Stimulated activated CD4-positive, alpha-beta T cell treated with anti-CD3 and anti-CD28 coated beads, Interleukin-1b, Interleukin-23, amount 100 ng/mL, for 4 hours (primary cell): ENCODE results near the gene PLPPR5.

ENCODE experiments used
- DNase-seq, 2 donors: peaks; one replicate each; pipeline ENCODE4 v3.0.0-alpha.2; 2020; ENCODE audit warnings: low read depth in 2 of 2

Gene PLPPR5

DNA sequence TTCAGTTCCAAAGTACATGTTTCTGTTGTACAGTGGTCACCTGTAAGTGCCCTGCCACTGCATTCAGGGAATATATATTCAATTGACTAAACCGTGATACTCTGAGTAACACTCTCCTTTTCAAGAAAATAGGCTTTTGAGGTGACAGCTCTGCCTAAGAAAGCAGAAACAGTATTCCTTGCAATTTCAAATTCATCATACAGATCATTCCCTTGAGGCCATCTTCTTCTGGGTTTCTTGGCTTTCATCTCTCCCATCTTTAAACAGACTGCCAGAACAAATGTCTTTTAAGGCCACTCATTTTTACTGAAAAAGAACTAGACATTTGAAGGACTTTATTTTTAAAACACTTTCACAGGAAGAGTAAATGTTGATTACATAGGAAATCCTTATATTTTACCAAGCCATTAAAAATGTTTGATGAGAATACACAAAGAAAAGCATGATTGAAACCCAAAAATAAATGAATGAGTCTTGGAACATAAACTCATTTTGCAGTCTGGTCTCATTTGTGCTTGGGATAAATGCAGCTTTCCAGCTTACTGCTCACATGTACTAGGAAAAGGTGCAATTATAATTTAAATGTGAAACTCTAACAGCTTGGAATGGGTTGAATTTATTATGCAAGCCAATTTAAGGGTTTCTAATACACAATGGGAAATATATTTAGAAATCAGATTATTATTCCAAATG is 34.7 kb downstream of the PLPPR5 start:
- DNase-seq: no peak

DNA sequence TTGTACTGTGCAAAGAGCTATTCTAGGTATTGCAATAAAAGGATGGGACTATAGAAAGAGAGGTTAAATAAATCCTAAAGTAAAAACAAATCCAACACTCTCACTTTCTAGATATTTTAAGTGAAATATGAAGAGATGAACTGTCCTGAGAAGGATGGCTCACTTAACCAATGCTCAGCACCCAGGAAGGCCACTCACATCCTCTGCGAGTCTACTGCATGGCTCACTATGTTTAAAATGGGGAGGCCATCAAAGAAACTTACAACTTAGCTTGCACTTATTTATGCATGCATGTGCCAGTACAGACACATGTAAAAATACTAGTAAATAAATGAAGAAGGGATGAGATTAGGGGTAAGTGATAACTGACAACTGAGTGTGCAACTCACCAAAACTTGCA is 37.5 kb downstream of the PLPPR5 start:
- DNase-seq: no peak

DNA sequence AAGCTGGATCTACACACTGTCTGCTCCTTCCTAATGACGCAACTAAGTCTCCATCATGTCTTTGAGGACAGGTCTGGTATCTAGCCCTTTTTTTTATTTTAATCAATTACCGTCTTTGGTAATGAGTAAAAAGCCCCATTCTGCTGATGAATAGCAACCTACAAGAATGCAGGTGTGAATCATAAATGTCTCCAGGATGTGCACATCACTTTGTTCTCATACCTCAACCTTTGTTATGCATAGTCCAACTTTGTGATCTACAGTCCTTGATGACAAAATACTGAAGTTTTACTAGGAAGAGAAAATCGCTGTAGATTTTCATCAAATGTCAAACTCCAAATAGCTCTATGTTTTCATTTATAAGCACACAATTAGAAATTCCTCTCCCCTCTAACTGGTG is 39.3 kb downstream of the PLPPR5 start:
- no peak for DNase-seq

DNA sequence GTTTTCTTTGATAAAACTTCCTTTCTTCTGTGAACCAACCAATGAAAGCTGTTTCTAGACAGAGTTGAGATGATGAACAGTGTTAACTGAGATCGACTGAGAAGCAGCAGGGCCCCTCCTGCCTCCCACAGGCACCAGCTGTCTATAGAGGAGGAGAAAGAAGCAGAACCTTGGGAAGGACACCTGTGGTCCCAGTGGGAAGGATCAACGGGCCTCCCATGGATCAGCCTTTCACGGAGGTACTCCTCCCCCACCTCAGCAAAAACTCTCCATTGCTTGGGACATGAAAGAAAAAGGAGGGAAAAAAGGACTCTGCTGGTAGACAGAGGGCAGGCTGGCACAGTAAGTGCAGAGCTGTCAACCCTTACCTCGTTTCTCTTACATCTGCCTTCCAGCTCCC is 40.5 kb downstream of the PLPPR5 start:
- DNase-seq: no peak

DNA sequence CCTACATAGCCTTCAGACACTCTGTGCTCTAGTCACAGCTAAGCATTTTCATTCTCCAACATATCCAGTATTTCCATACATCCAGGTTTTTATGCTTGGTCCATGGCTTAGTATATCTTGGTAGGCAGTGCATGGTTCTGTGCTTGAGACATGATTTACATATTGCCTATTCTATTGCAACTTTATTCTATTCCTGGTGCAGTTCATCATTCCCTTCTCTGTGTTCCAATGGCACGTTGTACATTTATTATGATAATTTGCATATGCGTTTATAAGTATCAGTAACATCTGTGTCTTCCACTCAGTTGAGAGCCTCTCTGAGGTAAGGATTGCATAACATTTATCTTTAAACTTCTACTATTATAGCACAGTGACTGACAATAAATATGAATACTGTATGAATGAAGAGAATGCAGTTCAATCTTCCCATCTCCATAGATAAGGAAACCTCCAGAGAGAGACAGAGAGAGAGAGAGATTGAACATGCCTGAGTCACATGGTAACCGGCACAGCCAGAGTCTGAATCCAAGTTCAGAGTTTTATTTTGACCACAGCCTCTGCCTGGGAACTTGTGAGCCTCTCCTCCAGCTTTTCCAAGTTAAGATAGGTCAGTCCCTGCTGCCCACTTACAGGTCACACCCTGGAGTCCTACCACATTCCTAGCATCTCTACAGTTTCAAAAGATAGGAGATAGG is 41.5 kb downstream of the PLPPR5 start:
- DNase-seq: no peak

DNA sequence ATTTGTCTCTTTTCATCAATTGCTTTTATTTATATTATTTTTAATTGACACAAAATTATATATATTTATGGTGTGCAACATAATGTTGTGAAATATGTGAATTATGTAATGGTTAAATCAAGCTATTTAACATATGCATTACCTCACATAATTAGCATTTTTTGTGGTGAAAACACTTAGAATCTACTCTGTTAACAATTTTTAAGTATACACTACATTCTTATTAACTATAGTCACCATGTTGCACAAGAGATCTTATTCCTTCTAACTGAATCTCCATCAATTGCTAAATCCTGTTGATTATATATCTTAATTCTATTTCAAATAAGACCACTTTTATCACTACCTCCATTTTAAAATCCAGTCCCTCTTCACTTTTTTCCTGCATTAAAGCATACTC is 42.5 kb downstream of the PLPPR5 start:
- DNase-seq: no peak

DNA sequence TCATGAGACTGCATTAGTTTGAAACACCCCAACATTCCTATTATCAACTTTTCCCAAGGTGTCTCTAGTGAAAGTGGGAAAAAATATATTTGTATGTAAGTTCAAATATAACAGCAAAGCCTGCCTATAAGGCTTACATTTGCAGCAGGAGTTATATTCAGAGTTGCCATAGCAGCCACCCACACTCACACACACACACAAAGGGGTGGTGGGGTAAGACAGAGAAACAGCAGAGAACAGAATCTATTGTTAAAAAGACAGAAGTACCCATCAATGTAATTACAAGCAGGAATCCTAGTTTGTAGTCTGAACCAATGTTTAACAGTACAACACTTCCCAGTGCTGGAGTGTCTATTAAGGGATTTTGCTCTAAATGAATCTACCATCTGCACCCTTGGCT is 55.0 kb downstream of the PLPPR5 start:
- no peak for DNase-seq

DNA sequence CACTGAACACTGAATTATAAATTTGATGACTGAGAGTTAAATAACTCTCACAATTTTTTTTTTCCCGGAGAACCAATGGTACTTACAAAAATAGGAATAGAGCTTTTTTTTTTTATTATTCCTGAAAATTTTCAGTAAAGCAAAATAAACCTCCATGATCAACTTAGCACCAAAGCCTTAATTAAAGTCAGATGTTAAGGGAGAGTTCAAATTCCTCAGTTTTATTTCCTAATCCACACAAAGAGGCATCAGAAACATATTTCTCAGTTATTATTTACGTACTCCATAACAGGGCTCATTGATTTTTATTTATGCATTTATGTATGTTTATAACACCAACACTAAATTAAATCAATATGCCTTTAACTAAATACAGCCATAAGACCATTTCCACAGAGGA is 55.5 kb downstream of the PLPPR5 start:
- no peak for DNase-seq

DNA sequence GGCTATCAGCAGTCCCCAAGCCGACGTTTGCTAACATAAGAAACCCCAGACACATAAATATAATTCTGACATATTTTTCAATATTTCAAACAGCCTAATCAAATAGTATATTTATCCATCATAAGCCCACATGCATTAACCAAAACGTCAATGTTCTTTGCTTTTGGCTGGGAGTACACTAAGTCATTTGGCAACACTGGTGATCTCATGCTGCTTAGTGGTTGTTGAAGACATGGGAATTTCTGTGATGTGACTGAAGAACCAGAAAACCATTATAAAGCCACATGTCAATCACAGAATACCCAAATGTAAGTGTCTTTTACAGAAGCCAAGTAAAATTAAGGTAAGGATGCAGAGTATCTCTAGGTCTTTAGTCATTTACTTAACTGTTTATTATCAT is 57.6 kb downstream of the PLPPR5 start:
- no peak for DNase-seq

DNA sequence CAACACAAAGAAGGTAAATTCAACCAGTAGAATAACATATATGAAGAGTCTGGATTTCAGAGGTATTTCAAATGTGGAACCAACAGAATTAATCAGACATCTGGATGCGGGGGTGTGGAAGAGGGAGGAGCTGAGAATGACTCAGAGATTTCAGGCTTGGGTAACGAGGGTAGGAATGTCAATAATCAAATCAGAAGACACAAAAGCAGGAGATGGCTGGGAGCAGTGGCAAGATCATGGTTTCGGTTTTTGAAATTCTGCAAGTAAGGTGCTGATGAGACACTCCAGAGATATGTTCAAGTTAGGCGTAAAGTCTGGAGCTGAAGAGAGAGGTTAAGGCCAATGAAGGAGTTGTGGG is 64.0 kb downstream of the PLPPR5 start:
- DNase-seq: no peak

DNA sequence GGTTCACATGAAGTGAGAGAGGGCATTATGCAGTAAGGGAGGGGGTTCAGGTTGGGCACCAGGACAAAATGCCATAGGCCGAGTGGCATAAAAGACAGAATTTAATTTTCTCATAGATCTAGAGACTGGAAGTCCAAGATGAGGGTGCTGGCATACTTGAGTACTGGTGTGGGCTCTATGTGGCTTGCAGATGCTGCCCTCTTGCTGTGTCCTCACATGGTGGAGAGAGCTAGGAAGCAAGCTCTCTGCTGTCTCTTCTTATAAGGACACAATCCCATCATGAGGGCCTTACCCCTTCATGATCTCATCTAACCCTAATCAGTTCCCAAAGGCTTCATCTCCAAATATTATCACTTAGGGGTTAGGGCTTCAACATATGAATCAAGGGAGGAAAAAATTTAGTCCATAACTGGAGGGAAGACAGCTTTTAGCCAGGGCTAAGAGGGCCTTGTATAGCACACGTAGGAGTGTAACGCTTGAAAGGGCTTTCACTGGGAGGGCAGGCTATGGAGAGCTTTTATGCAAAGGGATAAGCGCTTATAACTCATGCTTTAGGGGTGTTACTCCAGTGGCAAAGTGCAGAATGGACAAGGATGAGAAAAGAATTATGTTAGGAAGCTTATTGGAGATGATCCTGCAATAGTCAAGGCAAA is 64.5 kb downstream of the PLPPR5 start:
- DNase-seq: no peak

DNA sequence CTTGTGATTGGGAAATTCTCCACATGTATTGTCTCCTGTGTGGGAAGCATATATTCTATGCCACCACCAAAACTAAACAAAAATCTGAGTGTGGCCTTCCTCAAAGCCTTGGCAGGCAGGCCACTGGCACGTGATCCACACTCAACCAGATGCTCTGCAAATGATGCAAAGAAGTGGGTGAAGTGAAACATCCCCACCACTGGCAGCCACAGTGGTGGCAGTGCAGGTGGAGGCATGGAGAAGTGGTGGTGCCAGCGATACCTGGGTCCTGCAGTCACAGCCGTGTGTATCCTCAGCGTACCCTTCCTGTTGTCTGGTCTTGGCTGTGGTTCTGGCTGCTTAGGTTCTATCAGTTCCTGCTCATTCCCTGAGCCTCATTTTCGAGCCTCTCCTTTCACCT is 65.2 kb downstream of the PLPPR5 start:
- DNase-seq: no peak

DNA sequence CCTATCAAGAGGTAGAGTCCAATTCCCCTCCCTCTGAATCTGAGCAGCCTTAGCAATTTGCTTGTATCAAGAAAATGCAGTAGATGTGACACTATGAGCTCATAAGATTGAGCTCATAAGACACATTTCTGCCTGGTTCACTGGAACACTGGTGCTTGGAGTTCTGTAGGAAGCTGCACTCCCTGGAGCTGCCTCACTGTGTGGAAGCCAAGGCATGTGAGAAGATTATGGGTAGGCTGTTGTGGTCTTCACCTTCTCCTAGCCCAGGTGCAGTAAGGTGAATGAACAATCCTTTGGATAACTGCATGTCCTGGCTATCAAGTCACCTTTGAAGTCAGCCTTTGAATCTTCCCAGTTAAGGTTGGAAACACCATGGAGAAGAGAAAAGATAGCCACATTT is 67.3 kb downstream of the PLPPR5 start:
- DNase-seq: no peak

DNA sequence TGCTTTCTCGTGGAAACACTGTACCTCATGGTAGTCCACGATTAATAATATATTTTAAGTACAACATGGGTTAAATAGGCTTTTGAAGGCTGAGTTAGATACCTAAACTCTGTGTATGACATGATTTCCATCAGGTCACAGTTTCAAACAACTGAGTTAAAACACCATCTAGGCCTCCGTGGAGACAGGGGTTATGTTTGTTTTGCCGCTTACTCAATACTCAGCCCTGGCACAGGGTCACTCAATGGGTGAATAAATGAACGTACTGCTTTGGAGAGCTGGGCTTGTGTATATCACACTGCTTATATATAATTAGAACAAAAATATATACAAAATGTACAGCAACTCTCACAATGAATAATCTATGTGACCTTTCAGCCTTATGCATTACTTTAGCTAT is 72.5 kb downstream of the PLPPR5 start:
- no peak for DNase-seq

DNA sequence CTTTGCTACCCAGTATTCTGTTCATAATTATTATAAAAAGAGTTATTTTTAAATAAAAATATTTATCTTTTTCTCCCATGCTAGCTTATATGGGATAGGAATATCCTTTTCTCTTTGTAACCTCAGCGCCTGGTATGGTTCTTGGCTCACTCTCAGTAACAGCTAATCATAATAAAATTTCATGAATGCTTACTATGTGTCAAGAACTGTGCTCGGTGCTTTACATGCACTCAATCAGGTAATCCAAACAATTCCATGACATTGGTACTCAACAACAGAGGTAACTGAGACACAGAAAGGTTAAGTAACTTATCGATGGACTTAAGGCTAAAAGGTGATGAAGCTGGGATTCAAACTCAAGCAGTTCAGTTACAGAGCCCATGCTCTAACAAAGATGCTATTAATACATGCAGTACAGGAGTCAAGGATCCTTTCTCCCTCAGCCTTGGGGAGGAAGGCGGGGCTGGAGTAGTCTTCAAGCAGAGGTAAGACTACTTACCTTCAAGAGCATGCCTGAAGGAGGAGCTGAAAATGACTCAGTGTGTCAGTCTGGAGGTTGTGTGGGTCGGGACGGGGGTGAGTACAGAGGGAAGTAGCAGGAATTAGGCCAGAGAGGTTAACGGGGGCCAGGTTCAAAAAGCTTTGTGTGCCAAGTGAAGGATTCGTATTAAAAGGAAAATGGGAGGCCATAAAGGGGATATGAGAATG is 73.4 kb downstream of the PLPPR5 start:
- no peak for DNase-seq

DNA sequence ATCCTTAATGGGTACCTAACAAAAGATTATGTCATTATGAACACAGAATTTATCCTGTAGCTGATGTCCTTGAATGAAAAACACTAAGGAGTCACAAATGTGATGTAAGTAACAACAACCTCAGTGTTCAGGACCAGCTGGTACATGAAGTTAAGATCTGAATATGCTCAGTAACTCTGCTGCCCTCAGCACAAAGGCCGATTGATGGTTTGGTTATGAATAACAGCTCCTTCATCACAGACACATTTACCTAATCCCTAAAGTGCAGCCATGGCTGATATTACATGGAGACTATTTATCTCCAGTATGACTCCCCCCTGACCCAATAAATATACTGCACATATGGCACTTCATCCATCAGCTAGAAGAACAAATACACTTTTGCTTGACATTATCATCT is 75.2 kb downstream of the PLPPR5 start:
- no peak for DNase-seq

DNA sequence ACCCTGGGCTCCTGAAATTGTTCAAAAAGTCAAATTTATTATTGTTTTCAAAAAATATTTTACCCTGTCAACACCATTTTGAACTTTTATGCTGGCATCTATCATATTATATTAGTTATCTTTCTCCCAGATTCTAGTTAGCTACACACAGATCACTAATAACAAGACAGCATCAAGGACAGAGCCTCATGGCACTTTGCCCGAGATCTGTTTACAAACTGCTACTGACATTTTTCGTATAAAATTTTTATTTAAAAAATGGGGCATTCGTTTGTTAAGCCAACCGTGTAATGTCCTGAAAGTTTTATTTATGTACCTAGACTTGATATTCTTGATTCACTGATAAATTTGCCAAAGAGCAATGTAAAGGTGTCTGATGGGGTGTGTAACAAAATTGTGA is 78.1 kb downstream of the PLPPR5 start:
- no peak for DNase-seq

DNA sequence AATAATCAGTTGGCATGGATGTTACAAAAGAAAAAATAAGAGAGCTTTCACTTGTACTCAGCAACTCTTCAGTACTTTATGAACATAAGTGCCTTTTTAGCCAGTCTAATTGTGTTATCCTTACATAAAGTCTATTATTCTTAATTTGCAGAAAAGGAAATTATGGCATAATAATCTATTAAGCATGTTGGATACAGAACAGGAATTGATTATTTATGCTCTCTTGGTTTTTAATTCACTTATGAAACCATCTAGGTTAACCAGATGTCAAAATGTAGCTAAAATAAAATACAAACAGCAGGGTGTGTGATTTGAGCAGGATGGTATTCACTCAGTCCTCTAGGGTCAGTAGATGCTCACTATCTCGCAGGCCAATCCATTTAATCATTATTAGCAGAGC is 79.7 kb downstream of the PLPPR5 start:
- no peak for DNase-seq

DNA sequence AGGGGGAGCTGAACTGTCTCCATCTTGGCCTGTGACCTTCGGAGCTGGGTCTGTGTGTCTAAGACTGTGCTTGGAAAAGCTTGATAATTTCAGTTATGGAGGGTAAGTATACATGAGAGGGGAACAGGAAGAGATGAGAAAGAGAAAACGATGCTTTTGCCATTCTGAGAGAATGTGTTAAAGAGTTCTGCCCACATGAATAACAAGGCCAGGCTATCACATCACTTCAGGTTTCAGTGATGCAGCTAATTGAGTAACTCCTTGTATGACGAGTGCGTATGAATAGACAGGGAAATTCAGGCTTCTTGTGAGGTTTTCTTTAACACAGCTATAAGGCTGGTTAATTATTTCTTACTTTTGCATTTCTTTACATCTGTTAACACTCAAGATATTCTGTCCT is 81.0 kb downstream of the PLPPR5 start:
- DNase-seq: no peak

DNA sequence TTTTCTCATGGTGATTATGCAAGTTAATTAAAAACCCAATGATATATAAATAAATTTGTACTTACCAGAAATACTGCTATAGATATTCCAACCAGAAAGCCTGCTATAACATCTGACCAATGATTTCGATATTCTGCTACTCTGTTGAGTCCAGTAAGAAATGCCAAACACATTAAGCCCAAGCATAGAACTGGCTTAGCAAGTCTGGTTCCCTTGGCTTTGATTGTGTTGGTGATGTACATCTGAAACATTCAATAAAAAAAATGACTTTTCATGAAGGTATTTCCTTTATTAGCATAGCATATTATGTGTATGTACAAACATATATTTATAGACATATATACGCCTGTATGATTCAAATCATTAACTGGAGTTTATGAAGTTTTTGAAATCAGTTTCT is 82.8 kb downstream of the PLPPR5 start:
- DNase-seq: no peak

DNA sequence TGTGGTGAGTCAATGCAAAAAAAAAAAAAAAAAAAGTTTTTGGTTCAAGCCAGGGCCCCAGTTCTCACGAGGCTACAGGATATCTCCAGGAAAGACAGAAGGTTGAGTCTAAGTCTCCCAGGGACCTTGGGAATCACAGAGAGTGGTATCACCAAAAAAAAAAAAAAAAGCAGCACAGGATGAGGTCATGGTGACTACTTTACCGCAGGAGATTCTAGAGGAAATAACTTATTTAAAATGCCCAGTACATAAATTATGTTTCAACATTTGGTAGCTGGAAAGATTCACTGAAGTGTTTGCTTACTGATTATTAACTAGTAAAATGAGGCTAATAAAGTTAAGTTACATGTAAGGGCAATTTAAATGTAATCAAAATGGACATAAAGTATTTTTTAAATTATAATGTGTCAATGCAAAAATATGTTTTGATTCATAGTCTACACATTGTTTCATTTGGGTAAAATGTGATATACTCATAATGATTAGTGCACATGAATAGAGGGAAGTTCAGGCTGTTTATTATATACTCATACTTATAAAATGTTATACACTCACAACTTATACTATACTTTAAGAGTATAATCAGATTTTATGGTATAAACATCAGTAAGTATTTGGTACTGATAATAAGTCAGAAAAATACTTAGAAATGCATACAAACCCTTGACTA is 84.1 kb downstream of the PLPPR5 start:
- no peak for DNase-seq

DNA sequence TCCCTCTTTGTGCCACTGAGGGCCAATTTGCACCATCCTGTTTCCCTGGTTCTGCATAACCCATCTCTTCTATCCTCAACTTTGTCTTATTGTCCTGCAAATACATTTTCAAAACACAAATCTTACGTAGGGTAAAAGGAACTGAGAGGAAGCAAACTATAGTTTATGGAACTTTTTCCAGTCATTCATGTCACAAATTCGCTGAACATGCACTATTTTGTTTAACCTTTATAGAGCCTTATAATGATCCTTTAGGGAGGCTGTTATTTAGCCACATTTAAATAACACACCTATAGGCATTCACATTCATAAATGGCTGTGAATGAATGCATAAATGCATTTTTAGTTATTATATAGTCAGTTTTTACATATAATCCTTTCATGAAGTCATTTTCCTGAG is 85.0 kb downstream of the PLPPR5 start:
- no peak for DNase-seq
